Aorta (tissue), 5 donors: Measurements from ENCODE around the gene GJC2. TPM values are rescaled to one million over a fixed set of nuclear protein-coding genes. Genes with fewer than 3 reads are reported as not detected.
"Not testable (repeated sequence)": the region's sequence is repeated elsewhere in the genome, so short reads cannot be mapped to it uniquely, and the experiment has no call there.

Source experiments
- ATAC-seq: fragments of 200-7000 bp; cut with Tn5 transposase; one replicate; pipeline ENCODE4 v1.9.1; 2022; ENCODE audit warnings: moderate library complexity; ENCODE audit not compliant: low FRiP score
- DNase-seq, 2 donors: peaks; one replicate each; pipeline ENCODE4 v3.0.0-alpha.2; 2020
- H3K27ac ChIP-seq, 2 donors: one replicate each; pipeline ENCODE4 v1.5.1; 2013; ENCODE audit warnings: low read length in 2 of 2, mild to moderate bottlenecking in 2 of 2, moderate library complexity in 2 of 2, control low read depth in 1 of 2, inconsistent platforms in 1 of 2, low read depth in 1 of 2
- H3K27me3 ChIP-seq, 2 donors: one replicate each; pipeline ENCODE4 v1.6.1; 2013; ENCODE audit warnings: control low read depth in 1 of 2, low read length in 1 of 2, mild to moderate bottlenecking in 1 of 2, moderate library complexity in 1 of 2; ENCODE audit not compliant: insufficient read depth in 2 of 2, control insufficient read depth in 1 of 2
- H3K36me3 ChIP-seq, 2 donors: one replicate each; pipeline ENCODE4 v1.6.1; 2013; ENCODE audit warnings: control low read depth in 1 of 2, low read length in 1 of 2, mild to moderate bottlenecking in 1 of 2; ENCODE audit not compliant: insufficient read depth in 2 of 2, control insufficient read depth in 1 of 2
- H3K4me1 ChIP-seq, 2 donors: one replicate each; pipeline ENCODE4 v1.6.1; 2013; ENCODE audit warnings: low read length in 2 of 2, control low read depth in 1 of 2, mild to moderate bottlenecking in 1 of 2, moderate library complexity in 1 of 2; ENCODE audit not compliant: insufficient read depth in 2 of 2, control insufficient read depth in 1 of 2
- H3K4me3 ChIP-seq, 2 donors: one replicate each; pipeline ENCODE4 v1.5.1; 2013; ENCODE audit warnings: low read length in 2 of 2, control low read depth in 1 of 2, mild to moderate bottlenecking in 1 of 2
- H3K9me3 ChIP-seq: one replicate; pipeline ENCODE4 v1.6.1; 2013; ENCODE audit warnings: mild to moderate bottlenecking, low read length; ENCODE audit not compliant: control insufficient read depth
- WGBS, 2 donors: extraction: QIAGEN DNeasy Blood & Tissue Kit; methylation state at CpG; one replicate each; pipeline ENCODE4 v1.1.7; 2013; 5-methylcytosine and 5-hydroxymethylcytosine counted together
- intact Hi-C, 2 donors: fragments of 100-400 bp; cut with DNase I; formaldehyde crosslinking; loops; one replicate each; pipeline versions ENCODE4 v1.14.2 to v1.15.0; 2022
- polyA plus RNA-seq, 2 donors: library from polyadenylated mRNA; stranded (reverse); fragments of 200-250 nt; gene quantifications; one replicate each; pipeline ENCODE4 v1.2.3, GENCODE V29; 2013
- total RNA-seq, 2 donors: library from RNA; stranded (reverse); fragmentation: NEBNext Ultra II Directional; extraction: Animal tissue kit (Norgen Biotek cat#: 25700); gene quantifications; one replicate each; pipeline ENCODE4 v1.2.1, GENCODE V29; 2021
- donor health status: healthy with polysubstance abuse.
- donor health status: Bipolar disorder and iron deficiency.
- donor health status: DM: no; HTN: no; CAD: no.
- donor health status: DM: no; HTN: no; CAD: no.
- donor health status: DM: yes; HTN: yes; CAD: no.

GJC2 gene
- total and polyA plus RNA-seq, 4 donors, result 0.50 to 4.5 (median 2.6) TPM

- H3K27ac ChIP-seq, result peak overlapping the region in 1 of 2 donors; percentile 66
- DNase-seq (peak in 1 of 2 donors; percentile 78), ATAC-seq (no peak)
- no peaks in the 10 kb centered on the region for H3K36me3 ChIP-seq
- peak overlapping the region; percentile 36 to 58 for H3K4me3 ChIP-seq
- 34 to 37% methylated on average over 15 of the region's 15 CpGs for WGBS, 2 donors
- H3K27me3 ChIP-seq, result no peaks in the 10 kb centered on the region
- no peaks in the 10 kb centered on the region for H3K9me3 ChIP-seq
- intact Hi-C loops, result loop anchor here in 1 of 2 donors (2.0 to 10.0 kb wide), 4 partner anchors 27 to 375 kb away; partner anchors contain the start of genes ARF1, JMJD4 and SNAP47
- H3K4me1 ChIP-seq, result no peaks in the 10 kb centered on the region
Measured at GRCh38 chr1:228109962-228110488, 39.7 kb upstream of the GJC2 start.

- Histone ChIP-seq H3K27ac (no peak overlapping the region), H3K4me1 (no peaks in the 10 kb centered on the region), H3K27me3 (no peaks in the 10 kb centered on the region), H3K9me3 (no peaks in the 10 kb centered on the region), H3K36me3 (no peaks in the 10 kb centered on the region), H3K4me3 (no peak overlapping the region)
- intact Hi-C loops, result loop anchor here in 1 of 2 donors (5.0 kb wide), 1 partner anchor 108 kb away; no protein-coding TSS in a partner anchor
- DNase-seq (no peak), ATAC-seq (no peak)
- 81 to 92% methylated on average over 7 of the region's 7 CpGs for WGBS, 2 donors
Measured at GRCh38 chr1:228110556-228110955, 39.2 kb upstream of the GJC2 start.

DNA sequence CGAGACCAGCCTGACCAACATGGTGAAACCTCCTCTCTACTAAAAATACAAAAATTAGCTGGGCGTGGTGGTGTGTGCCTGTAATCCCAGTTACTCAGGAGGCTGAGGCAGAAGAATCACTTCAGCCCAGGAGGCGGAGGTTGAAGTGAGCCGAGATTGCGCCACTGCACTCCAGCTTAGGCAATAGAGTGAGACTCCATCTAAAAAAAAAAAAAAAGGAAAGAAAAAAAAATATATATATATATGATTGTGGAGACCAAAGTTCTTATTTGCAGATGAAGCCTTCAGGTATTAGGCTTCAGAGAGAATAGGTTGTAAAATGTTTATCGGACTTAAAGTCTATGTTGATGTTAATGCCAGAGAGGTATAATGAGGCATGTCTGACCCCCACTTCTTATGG is 38.4 kb upstream of the GJC2 start:
- H3K4me1 ChIP-seq, result not testable (repeated sequence)

DNA sequence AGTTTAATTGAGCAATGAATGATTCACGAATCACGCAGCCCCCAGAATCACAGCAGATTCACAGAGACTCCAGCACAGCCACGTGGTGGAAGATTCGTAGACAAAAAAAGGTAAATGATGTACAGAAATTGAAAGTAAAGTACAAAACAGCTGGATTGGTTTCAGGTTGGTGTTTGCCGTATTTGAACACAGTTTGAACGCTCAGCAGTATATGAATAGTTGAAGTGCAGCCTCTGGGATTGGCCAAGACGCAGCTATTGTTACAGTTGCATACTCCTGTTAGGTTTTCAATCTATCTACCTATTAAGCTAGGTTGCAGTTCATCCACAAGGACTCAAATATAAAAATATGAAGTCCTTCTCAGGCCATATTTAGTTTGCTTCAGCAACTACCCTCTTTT is 37.6 kb upstream of the GJC2 start:
- no peaks in the 10 kb centered on the region for H3K27me3 ChIP-seq
- ATAC-seq (no peak), DNase-seq (no peak)
- no peak overlapping the region for H3K27ac ChIP-seq
- H3K4me1 ChIP-seq, result no peaks in the 10 kb centered on the region
- no peaks in the 10 kb centered on the region for H3K36me3 ChIP-seq
- no peaks in the 10 kb centered on the region for H3K9me3 ChIP-seq
- intact Hi-C loops, result loop anchor here in 1 of 2 donors (5.0 kb wide), 1 partner anchor 110 kb away; no protein-coding TSS in a partner anchor
- WGBS, 2 donors, result 92 to 93% methylated on average over 7 of the region's 7 CpGs
- H3K4me3 ChIP-seq, result no peak overlapping the region

More for the DNA sequence above, 38.4 kb upstream of the GJC2 start:
- H3K9me3 ChIP-seq, H3K27ac ChIP-seq, H3K36me3 ChIP-seq, H3K27me3 ChIP-seq, ATAC-seq, H3K4me3 ChIP-seq, DNase-seq: not testable (repeated sequence)
- intact Hi-C loops, result loop anchor here in 1 of 2 donors (5.0 kb wide), 1 partner anchor 109 kb away; no protein-coding TSS in a partner anchor
- WGBS, 2 donors, result 94 to 98% methylated on average over 6 of the region's 6 CpGs

GRCh38 chr1:228112617-228113016 is 37.1 kb upstream of the GJC2 start:
- Histone ChIP-seq H3K36me3 (no peaks in the 10 kb centered on the region), H3K4me3 (no peak overlapping the region), H3K9me3 (no peaks in the 10 kb centered on the region), H3K27me3 (no peaks in the 10 kb centered on the region), H3K4me1 (no peaks in the 10 kb centered on the region), H3K27ac (no peak overlapping the region)
- 88 to 92% methylated on average over 1 of the region's 1 CpG for WGBS, 2 donors
- intact Hi-C loops, result loop anchor here in 1 of 2 donors (5.0 kb wide), 1 partner anchor 110 kb away; no protein-coding TSS in a partner anchor
- no peak for ATAC-seq
- no peak for DNase-seq

DNA sequence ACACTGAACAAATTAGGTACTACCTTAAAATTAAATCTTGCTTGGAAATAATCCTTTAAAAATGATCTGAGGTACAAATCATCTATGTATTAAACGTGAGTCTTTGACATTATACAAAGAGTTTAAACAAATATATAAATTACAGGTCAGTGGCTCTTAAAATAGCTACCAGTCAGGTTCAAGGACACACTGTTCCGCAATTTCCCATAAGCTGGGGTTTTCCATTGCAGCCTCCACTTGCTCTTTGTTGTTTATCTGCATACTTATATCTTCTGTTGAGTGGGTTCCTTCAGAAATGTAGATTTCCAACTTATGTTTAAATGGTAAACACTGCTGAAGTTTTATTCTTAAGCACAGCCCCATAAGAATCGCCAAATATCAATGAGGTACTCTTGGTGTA is 34.9 kb upstream of the GJC2 start:
- Histone ChIP-seq H3K36me3 (no peaks in the 10 kb centered on the region), H3K4me3 (no peak overlapping the region), H3K27ac (no peak overlapping the region), H3K4me1 (no peaks in the 10 kb centered on the region), H3K27me3 (no peaks in the 10 kb centered on the region), H3K9me3 (no peaks in the 10 kb centered on the region)
- WGBS, 2 donors, result 73 to 77% methylated on average over 3 of the region's 3 CpGs
- no peak for DNase-seq
- intact Hi-C loops, result loop anchor here in 1 of 2 donors (5.0 kb wide), 1 partner anchor 113 kb away; no protein-coding TSS in a partner anchor
- ATAC-seq, result no peak

- no peak overlapping the region for H3K4me3 ChIP-seq
- no peak overlapping the region for H3K27ac ChIP-seq
- ATAC-seq (no peak), DNase-seq (no peak)
- H3K27me3 ChIP-seq, result no peaks in the 10 kb centered on the region
- 97 to 98% methylated on average over 4 of the region's 4 CpGs for WGBS, 2 donors
- no peaks in the 10 kb centered on the region for H3K9me3 ChIP-seq
- peaks cover 0 to 2% of the 10 kb centered on the region in 2 donors for H3K4me1 ChIP-seq
- H3K36me3 ChIP-seq, result no peaks in the 10 kb centered on the region
- intact Hi-C loops, result no loop called here
Measured at GRCh38 chr1:228117335-228117734, 32.4 kb upstream of the GJC2 start.

GRCh38 chr1:228118040-228118439 is 31.7 kb upstream of the GJC2 start:
- Histone ChIP-seq H3K27ac (no peak overlapping the region), H3K27me3 (no peaks in the 10 kb centered on the region), H3K36me3 (no peaks in the 10 kb centered on the region), H3K4me3 (no peak overlapping the region), H3K9me3 (no peaks in the 10 kb centered on the region), H3K4me1 (peaks cover 0 to 2% of the 10 kb centered on the region in 2 donors)
- ATAC-seq, result no peak
- no peak for DNase-seq
- 84 to 87% methylated on average over 2 of the region's 2 CpGs for WGBS, 2 donors
- intact Hi-C loops, result no loop called here

DNA sequence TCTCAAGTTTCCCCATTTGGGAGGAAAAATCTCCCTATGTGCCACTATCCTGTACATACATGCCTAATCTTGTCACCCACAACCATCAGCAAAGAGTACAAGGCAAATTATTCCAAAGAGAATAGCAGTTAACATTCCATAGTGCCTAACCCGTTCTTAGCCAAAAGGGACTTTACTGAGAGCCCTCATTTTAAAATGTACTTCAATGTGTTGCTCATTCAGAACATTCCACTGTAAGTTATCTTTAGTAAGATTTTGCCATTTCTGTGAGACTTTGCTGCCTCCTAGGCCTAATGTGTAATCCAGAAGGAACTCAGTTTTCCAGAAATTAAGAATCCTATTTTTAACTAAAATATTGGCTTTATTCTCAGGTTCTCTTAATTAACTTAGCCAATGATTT is 29.4 kb upstream of the GJC2 start:
- WGBS, 2 donors, result 8 to 19% methylated on average over 1 of the region's 1 CpG
- no peak overlapping the region for H3K27ac ChIP-seq
- intact Hi-C loops, result no loop called here

More for the DNA sequence above, 29.4 kb upstream of the GJC2 start:
- DNase-seq (no peak), ATAC-seq (no peak)
- Histone ChIP-seq H3K36me3 (no peaks in the 10 kb centered on the region), H3K27me3 (no peaks in the 10 kb centered on the region), H3K4me1 (peaks cover 0 to 2% of the 10 kb centered on the region in 2 donors), H3K9me3 (no peaks in the 10 kb centered on the region), H3K4me3 (no peak overlapping the region)
